Measurements from ENCODE around the gene MARCKSL1.
"Not testable (repeated sequence)": the region's sequence is repeated elsewhere in the genome, so short reads cannot be mapped to it uniquely, and the experiment has no call there.

DNA sequence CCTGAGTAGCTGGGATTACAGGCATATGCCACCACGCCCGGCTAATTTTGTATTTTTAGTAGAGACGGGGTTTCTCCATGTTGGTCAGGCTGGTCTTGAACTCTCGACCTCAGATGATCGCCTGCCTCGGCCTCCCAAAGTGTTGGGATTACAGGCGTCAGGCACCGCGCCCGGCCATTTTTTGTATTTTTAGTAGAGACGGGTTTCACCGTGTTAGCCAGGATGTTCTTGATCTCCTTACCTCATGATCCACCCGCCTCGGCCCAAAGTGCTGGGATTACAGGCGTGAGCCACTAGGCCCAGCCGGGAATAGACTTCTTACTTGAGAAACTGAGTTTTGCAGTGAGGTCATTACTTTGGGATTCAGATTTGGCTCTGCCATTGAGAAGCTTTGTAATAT is 37.8 kb downstream of the MARCKSL1 start:
- TF ChIP-seq, protein P1, sequence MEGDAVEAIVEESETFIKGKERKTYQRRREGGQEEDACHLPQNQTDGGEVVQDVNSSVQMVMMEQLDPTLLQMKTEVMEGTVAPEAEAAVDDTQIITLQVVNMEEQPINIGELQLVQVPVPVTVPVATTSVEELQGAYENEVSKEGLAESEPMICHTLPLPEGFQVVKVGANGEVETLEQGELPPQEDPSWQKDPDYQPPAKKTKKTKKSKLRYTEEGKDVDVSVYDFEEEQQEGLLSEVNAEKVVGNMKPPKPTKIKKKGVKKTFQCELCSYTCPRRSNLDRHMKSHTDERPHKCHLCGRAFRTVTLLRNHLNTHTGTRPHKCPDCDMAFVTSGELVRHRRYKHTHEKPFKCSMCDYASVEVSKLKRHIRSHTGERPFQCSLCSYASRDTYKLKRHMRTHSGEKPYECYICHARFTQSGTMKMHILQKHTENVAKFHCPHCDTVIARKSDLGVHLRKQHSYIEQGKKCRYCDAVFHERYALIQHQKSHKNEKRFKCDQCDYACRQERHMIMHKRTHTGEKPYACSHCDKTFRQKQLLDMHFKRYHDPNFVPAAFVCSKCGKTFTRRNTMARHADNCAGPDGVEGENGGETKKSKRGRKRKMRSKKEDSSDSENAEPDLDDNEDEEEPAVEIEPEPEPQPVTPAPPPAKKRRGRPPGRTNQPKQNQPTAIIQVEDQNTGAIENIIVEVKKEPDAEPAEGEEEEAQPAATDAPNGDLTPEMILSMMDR (IDR thresholded peaks at IDR 0.05), result not testable (repeated sequence)
- not testable (repeated sequence) for TF ChIP-seq EZH2 (IDR thresholded peaks at IDR 0.05; ENCODE audit: borderline replicate concordance, insufficient read depth, low read depth, low read length, poor library complexity, severe bottlenecking)

All from B cell (primary cell).